ENCODE data around the gene SLC39A1.
"Not testable (repeated sequence)": the region's sequence is repeated elsewhere in the genome, so short reads cannot be mapped to it uniquely, and the experiment has no call there.

The SLC39A1 gene

GRCh38 chr1:153916297-153916696, 47.0 kb downstream of the SLC39A1 start:
- Mint-ChIP-seq H3K36me3 (ENCODE audit: low read depth) (peaks cover 29% of the 10 kb centered on the region), H3K9me3 (no peaks in the 10 kb centered on the region), H3K4me1 (ENCODE audit: low read depth) (peaks cover 60% of the 10 kb centered on the region), H3K4me3 (no peak overlapping the region), H3K27me3 (no peaks in the 10 kb centered on the region), H3K27ac (peak overlapping the region; percentile 54)

GRCh38 chr1:153912349-153912748, 51.0 kb downstream of the SLC39A1 start:
- Mint-ChIP-seq H3K27ac (no peak overlapping the region), H3K36me3 (ENCODE audit: low read depth) (peaks cover 29% of the 10 kb centered on the region), H3K4me3 (no peak overlapping the region)

DNA sequence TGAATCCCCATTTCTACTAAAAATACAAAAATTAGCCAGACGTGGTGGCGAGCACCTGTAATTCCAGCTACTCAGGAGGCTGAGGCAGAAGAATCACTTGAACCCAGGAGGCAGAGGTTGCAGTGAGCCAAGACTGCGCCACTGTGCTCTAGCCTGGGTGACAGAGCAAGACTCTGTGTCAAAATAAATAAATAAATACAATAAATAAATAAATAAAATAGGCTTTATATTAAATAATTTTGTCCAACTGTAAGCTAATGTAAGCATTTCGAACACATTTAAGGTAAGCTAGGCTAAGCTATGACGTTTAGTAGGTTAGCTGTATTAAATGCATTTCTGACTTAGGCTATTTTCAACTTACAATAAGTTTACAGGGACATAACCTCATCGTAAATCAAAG, 52.8 kb downstream of the SLC39A1 start:
- H3K4me1 Mint-ChIP-seq (ENCODE audit: low read depth), result peaks cover 28% of the 10 kb centered on the region
- H3K36me3 Mint-ChIP-seq (ENCODE audit: low read depth), result peaks cover 30% of the 10 kb centered on the region
- H3K9me3 Mint-ChIP-seq, H3K27me3 Mint-ChIP-seq, H3K27ac Mint-ChIP-seq, H3K4me3 Mint-ChIP-seq: not testable (repeated sequence)

More at GRCh38 chr1:153912349-153912748, 51.0 kb downstream of the SLC39A1 start:
- no peaks in the 10 kb centered on the region for H3K27me3 Mint-ChIP-seq
- peaks cover 28% of the 10 kb centered on the region for H3K4me1 Mint-ChIP-seq (ENCODE audit: low read depth)
- H3K9me3 Mint-ChIP-seq, result no peaks in the 10 kb centered on the region

All from stimulated activated naive CD8-positive, alpha-beta T cell treated with anti-CD3 and anti-CD28 coated beads, Interleukin-15, Interleukin-2, amounts not matched to agents 100 ng/mL and 50 ng/mL, for 24 hours (primary cell).